T-helper 2 cell (primary cell): ENCODE data around the gene ANO4.
A peak's percentile ranks its signal among the peaks of the same experiment; 100 is the strongest.
"Not testable (repeated sequence)": the region's sequence is repeated elsewhere in the genome, so short reads cannot be mapped to it uniquely, and the experiment has no call there.

Experiments used
- DNase-seq, 5 experiments: peaks; one replicate each; pipeline versions ENCODE4 v3.0.0 to v3.0.0-alpha.2; 2012 to 2022

The ANO4 gene

GRCh38 chr12:100954118-100954517 lies 159.5 kb downstream of the ANO4 start:
- no peak for DNase-seq

DNA sequence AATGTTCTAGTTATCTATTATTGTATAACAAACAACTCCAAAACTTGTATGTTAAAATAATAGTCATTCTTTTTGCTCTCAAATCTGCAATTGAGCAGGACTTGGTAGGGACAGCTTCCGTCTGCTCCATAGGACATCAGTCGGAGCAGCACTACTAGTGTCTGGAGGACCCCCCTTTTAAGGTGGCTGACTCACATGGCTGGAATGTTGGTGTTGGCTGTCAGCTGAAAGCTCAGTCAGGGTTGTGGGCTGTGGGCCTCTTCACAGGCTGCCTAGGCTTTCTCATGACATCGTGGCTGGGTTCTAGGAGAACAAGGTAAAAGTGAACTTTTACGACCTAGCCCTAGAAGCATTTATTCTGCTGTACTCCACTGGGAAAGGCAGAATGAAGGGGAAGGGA lies 160.6 kb downstream of the ANO4 start:
- no peak for DNase-seq

GRCh38 chr12:100956311-100956852 lies 161.8 kb downstream of the ANO4 start:
- no peak for DNase-seq

DNA sequence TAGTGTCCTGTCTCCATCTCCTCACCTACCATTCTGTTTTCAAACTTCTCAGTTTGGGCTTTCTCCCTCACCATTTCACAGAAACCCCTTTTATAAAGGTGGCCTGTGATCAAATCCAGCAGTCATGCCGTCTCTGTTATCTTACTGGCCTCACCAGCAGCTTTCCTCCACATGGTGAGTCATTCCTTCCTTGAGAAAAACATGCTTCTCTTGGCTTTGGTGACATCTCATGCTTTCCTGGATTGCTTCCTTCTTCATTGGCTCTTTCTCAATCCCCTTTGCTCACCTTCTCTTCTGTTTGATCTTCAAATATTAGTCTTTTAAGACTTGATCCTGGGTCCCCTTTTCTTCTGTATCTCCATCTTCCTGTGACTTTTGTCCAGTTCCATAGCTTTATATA lies 164.9 kb downstream of the ANO4 start:
- no peak for DNase-seq

DNA sequence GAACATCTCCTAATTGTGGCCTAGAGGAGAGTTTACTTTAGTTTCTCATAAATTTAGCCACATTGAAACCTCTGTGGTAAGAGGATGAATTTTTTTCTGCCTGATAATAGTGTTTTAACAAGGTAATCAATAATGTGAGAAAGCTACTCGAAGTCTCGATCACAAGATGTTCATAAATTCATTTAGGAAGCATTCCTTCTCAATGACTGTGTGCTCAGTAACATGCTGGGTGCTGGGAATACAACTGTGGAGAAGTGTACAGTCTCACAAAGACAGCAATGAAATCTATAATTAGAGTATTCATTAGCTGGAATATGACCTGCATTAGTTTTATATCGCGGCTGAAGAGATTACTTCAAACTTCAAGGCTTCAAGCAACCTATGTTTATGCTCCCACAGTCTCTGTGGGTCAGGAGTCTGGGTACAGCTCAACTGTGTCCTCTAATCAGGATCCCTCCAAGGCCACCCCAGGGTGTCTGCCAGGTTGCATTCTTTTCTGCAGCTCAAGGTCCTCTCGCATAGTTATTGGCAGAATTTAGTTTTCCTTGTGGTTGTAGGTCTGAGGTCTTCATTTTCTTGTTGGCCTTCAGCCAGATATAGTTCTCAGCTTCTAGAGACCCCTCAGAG lies 167.6 kb downstream of the ANO4 start:
- DNase-seq: no peak

DNA sequence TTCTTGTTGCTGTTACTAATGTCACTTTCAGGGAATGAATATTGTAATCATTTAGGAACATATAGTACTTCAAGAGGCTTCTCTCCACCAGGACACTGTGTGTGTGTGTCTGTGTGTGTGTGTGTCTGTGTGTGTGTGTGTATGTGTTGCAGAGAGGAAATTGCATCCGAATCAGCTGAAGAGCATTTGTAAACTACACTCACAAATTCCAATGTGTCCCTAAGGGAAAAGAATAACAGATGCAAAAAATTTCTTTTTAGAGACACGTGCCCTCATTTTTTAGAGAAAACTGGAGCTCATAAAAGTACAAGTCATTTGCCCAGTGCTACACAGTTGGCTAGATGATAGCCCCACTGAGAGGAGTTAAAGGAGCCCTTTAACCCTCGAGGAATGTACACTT lies 168.8 kb downstream of the ANO4 start:
- no peak for DNase-seq

DNA sequence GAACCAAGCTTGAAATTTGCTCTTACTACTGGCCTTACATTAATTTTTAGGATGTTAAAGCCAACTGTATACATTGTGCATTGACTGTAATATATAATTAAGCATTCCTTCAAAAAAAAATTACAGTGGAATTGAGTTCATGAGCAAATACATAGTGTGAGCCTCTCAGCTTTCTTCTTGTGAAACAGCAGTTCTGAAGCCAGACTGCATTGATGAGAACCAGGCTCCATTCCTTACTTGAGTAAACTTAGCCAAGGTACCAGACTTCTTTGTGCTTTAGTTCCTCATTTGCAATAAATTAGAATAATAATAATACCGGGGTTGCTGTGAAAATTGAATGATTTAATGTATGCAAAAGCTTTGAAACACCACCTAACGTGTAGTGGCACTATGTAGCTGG lies 169.5 kb downstream of the ANO4 start:
- no peak for DNase-seq

- no peak for DNase-seq
These were observed 172.6 kb downstream of the ANO4 start for GRCh38 chr12:100967189-100967588.

GRCh38 chr12:100970894-100971293 lies 176.3 kb downstream of the ANO4 start:
- DNase-seq: no peak

DNA sequence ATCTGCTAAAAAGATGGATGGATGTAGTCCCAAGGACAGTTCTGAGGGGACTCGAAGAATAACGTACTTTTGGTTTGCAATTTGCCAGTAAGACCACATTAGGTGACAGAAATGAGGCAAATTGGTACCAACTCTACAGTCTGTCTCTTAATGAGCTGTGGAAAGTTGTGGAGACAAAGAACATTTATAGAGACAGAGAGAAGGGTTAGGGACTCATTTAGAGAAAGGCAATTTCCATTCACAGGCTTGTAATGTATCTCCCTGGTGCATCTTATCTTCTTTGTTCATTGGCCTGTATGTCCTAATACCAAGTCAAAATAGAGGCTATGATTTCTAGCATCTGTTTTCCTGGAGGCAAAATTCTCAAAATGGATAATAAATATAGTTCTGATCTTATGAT lies 177.5 kb downstream of the ANO4 start:
- no peak for DNase-seq

DNA sequence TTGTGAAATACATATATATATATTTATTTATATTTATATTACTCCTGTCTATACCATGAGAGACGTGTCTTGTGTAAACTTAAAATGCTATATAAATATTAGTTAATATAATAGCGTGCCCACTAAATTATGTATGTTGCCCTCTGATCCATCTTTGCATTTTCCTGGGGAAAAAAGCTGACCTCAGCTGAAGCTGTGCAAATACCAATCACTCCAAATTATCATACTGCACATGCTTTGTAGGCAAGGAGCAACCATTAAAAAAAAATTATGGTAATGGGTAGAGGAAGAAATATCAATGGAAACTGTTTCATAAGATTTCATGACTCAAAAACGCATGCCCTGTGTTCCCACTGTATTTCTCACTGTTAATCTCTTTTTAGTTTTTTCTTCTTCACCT lies 179.8 kb downstream of the ANO4 start:
- no peak for DNase-seq

- DNase-seq: no peak
These were observed 180.2 kb downstream of the ANO4 start for GRCh38 chr12:100974747-100975146.

DNA sequence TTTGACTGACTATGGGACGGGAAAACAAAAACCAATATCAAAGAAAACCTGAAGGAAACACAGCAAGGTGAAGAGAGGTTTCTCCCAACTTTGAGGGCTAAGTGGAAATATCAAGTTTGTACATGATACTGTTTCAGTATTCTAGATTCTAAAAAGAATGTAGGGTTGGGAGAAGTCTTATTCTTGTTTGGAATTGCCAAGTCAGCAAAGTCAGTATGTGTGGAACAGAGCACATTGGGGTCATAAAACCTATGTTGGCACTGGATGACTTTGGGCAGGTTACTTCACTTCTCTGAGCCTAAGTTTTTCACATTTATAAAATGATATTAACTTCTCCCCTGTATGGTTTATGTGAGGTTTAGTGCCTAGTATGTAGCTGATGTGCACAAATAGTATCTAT lies 182.2 kb downstream of the ANO4 start:
- DNase-seq: no peak

DNA sequence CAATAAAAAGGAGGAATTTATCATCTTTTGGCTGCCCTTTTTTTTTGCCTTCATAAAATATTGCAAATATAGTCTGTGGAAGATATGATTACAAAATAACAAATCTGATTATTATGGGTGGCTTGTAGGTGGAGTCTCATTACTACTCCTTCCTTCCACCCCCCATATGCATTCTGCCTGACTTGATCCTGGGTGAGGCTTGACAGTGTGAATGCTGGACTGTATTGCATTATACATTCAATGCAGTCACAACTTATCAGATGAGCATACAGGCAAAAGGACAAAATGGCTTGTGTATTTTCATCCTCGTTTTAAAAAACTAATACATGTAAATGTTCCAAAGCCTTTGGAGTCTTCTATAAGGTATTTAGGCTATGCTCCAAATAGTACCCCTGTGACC lies 186.3 kb downstream of the ANO4 start:
- no peak for DNase-seq

DNA sequence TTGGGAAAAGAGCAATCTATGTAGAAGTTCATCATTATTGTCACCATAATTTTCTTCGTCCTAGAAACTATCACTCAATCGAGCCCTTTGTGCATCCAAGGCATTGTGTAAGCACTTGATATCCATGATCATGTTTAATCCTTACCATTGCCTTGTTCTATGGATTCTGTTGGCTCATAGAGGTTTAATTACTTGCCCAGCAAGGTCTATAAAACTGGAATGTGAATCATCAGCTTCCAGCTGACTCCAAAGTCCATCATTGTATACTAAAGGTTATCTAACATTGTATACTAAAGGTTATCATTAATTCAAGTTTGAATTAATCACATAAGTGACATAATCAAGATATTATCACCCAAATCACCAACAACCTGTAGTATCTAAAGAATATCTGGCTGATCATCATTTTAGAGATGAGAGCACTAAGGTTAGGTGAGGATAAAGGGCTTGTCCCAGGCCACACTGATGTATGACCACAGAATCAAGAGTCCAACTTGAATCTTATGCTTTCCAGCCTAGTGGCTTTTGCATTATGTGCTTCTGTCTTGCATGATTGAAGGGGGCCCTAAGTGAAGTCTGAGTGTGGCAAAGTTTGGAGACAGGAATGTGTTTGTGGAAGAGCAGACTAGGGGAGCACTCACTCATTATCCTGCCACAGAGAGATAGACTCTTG lies 188.1 kb downstream of the ANO4 start:
- DNase-seq: no peak

DNA sequence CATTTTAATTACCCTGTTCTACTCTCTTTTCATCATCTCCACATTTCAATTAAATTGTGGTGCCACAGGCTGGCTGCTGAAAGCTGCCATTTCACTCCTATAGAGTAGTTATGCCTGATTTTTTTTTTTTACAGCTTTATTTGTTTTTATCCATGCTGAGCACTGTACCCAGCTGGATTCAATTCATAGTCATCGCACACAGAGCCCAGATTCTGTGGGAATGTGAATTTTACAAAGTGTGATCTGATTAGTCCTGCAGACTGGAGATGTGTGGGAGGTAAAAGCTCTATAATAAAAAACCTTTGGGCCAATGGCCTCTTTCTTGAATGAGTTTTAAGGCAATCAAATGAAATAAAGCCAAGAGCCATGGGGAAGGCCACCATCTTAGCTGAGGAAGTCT lies 190.2 kb downstream of the ANO4 start:
- no peak for DNase-seq

DNA sequence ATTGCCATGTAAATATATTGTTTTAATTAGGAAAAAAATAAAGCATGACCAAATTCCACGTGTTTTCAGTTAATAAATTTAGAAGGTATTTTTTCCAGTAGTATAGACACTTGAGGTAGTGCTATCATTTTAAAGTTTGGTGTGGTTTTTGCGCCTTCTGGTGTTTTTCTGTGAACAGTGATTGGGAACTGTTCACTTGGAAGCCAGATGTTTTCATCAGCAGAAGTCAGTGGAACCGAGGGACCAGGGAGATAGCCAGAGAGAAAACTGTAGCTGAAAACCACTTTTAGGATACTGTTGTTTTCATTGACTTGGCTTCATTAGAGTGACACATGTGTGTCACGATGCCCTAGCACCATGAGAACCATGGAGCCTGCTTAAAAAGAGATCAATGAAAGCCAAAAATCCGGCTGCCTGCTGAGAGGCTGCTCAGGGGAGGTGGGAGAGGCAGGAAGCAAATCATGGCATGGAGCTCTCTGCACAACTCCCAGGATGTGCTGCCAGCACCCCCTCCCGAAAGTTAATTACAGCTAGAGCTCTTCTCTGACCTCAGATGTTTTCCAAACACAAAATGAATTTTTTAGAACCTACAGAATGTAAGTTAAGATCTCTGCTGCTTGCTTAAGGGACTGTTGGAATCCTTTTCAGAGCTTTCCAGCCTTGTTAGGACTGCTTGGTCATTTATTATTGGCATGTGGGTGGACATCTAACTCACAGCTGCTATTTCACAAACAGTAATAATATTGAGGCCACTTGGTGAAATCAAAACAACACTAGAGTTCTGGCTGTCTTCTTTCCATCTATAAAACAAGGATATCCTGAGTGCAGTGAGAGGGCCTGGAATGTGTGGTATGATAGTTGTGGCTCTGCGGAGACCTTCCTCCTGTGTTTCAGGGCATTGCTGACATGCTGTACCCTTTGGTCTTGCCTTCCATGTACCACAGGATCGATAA lies 192.3 kb downstream of the ANO4 start:
- DNase-seq: no peak

- DNase-seq: peak in 1 of 5 experiments; percentile 58
These were observed 193.3 kb downstream of the ANO4 start for GRCh38 chr12:100987552-100988521.

DNA sequence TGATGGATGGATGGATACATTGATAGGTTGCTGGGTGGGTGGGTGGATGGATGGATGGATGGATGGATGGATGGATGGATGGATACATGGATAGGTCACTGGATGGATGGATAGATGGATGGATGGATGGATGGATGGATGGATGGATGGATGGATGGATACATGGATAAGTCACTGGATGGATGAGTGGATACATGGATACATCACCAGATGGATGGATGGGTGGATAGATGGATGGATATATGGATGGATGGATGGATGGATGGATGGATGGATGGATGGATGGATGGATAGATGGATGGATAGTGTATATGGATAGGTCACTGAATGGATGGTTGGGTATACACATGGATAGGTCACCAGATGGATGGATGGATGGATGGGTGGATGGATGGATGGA lies 194.9 kb downstream of the ANO4 start:
- not testable (repeated sequence) for DNase-seq

- no peak for DNase-seq
These were observed 196.5 kb downstream of the ANO4 start for GRCh38 chr12:100991102-100991501.

DNA sequence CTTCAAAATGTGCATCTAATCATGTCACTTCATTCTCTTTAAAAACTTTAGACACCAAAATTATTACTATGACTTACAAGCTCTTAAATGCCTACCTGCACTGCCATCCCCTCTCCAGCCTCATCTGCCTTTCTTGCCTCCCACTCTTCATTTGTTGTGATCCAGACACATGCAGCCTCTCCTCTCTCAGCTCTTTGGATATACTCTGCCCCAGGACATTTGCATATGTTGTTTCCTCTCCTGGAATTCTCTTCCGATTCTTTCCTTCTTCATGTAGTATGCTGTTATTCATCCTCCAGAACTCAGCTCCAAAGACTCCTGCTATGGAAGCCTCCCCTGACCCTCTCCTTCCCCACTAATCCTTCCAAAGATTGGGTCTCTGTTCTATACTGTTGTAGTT lies 197.6 kb downstream of the ANO4 start:
- no peak for DNase-seq

GRCh38 chr12:100993916-100994450 lies 199.4 kb downstream of the ANO4 start:
- DNase-seq: no peak
